Dermis blood vessel endothelial cell (primary cell): Measurements from ENCODE around the gene MED31. TPM values are rescaled to one million over a fixed set of nuclear protein-coding genes. Genes with fewer than 3 reads are reported as not detected.
"Not testable (repeated sequence)": the region's sequence is repeated elsewhere in the genome, so short reads cannot be mapped to it uniquely, and the experiment has no call there.

Experiments used
- DNase-seq: peaks from one replicate; pipeline ENCODE4 v3.0.0; 2010
- total RNA-seq: library from RNA; depleted of rRNA; stranded (reverse); fragments of >200 nt; gene quantifications from 2 replicates; pipeline ENCODE4 v1.2.3, GENCODE V29; 2014

The MED31 gene
- total RNA-seq, 1 donor from 2014 or later: 7.0 TPM

DNA sequence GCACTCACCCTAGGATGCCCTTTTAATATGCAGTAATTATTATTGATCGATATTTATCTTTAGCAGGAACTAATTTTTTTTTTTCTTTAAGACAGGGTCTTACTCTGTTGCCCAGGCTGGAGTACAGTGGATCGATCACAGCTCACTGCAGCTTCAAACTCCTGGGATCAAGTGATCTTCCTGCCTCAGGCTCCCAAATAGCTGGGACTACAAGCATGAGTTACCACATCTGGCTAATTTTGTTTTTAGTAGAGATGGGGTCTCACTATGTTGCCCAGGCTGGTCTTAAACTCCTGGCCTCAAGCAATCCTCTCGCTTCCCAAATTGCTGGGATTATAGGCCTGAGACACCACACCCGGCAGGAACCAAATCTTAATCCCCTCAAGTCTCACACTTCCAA, 40.2 kb downstream of the MED31 start:
- DNase-seq: no peak

DNA sequence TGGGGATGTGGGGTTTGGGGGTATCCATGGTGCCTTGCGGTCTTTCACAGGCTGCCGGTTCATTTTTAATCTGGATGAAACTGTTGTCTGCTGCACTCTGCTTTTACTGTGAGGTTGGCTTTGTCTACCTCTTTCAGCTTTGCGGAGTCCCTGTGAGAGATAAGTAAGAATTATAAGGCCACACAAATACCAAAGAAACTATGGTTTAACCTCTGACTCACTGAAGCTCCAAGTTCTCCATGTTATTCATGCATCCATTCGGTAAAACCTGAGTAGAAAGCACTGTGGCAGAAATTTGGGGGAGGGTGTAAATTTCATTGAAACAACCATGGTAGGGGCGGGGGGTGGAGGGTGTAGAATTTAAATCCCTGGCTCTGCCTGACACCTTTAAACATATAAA, 41.4 kb downstream of the MED31 start:
- DNase-seq: no peak

DNA sequence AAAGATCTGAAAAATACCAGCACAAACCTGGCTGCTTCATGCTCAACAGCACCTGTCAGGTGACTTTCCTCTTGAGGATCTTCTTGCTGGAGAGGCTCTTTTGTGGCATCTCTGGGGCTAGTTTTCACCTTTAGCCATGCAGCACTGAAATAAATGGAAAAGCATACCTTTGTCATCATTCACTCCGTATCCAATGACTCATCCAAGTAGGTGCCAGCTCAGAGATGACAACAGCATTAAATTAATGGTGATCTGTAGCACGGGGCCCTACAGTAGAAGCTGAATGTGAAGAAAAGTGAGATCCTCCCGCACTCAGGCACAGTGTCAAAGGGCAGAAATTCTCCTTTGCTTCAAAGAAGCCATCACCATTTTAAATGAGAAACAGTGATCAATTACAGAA, 43.1 kb downstream of the MED31 start:
- no peak for DNase-seq

DNA sequence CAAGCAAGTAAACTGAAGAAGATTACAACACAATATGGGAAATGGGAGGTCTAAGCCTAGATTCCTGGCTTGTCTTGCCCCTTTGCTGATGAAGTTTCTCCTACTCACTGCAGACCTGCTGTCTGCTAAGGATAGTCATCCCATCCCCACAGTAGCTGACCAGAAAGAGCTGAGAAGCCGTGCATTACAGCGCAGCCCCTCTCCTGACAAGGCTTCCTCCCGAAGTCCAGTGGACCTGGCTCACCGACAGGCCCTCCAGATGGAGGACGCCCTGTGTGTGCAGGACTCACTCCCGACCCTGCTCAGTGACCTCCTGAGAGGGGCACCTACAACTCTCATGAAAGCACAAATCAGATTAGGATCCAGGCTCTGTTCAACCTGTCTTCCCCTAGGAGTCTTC, 46.3 kb downstream of the MED31 start:
- DNase-seq: no peak

DNA sequence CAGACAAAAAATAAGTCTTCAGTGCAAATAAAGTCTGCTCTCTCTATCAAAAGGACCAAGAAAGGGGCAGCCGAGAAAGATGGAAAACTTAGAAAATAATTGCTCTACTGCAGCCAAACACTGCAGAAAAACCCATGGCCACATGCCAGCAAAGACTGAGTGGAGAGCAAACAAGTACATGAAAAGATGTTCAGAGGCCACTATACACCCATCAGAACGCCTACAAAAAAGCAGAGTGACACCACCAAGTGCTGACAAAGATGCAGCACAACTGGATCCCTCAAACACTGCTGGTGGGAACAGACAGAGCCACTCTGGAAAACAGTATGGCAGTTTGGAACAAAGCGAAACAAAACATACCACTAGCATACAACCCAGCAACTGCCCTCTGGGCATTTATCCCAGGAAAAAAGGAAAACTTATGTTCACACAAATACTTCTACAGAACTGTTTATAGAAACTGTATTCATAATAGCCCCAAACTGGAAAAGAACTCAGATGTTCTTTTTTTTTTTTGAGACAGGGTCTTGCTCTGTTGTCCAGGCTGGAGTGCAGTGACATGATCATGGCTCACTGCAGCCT, 47.6 kb downstream of the MED31 start:
- DNase-seq: no peak

DNA sequence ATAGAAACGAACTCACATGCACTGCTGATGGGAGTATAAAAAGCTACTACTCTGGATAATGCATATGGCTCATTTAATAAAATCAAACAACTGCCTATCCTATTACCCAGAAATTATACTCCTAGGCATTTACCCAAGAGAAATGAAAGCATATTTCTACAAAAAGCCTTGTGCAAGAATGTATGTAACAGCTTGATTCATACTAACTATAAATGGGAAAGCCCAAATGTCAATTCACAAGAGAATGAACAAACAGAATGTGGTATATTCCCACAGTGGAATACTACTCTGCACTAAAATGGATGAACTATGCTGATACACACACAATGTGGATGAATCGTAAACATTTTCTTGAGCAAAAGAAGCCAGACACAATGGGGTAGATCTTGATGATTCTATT, 49.3 kb downstream of the MED31 start:
- no peak for DNase-seq

DNA sequence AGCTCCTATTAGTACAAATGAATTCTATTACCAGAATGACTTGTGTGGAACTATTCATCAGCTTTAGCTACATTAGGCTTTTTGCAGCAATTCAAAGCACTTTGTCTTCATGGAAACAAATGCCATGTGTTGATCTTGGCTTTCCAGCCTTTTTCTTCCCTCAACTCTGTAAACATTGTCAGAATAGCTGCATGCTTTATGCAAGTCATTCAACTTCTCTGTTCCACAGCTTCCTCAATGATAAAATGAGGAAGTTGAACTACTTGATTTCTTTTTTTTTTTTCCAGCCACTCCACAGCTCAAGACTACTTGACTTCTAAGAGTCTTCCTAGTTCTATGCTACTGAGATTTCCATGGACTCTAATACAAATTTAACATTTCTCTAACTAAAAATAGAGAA, 52.0 kb downstream of the MED31 start:
- peak; percentile 61 for DNase-seq

DNA sequence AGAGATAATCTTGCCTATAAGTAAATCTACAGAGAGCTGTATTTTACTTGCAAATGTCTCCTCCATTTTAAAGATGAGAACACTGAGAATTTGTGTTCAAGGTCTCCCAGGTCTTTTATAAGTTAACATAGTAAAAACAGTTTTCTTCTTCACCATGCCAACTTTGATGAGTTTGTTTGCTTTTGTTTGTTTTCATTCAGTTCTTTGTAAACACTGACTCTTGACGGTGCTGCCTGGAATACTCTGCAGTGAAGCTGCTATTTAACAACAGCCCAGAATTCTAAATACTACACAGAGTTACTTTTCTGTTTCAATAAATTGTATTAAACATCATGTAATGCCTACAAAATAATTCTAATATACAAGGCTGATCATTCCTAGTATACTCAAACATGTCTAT, 53.7 kb downstream of the MED31 start:
- DNase-seq: no peak

DNA sequence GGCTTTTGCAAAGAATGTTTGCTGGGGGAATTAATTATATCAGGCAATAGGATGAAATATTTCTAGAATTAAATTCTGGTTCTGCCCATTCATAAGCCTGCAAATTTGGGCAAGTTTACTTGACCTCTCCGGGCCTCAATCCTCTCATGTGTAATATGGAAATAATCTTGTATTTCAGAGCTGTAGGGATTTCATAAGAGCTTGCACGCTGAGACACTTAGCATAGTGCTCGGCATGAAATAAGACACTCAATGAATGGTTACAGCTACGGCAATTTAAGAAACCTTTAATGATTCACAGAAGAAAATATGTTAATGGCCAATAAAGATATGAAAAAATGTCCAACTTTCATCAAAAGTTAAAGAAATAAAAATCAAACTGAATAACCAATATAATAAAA, 54.5 kb downstream of the MED31 start:
- DNase-seq: no peak

DNA sequence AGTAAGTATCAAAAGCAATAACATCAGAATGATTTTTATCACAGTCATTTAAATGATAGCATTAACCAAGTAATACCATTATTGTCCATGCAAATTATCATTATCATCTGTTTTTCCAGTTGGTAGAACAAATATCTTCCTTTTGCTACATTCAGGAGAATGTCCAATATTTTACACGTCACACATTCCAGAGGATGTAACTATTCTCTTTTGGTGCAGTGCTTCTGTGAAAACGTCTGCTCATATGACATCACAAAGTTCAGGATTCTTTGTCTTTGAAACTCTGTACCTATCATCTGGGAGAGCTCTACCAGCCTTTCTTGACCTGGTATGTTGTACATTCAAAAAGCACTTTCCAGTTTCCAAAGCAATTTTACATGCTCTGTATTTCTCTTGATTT, 54.9 kb downstream of the MED31 start:
- DNase-seq: no peak

DNA sequence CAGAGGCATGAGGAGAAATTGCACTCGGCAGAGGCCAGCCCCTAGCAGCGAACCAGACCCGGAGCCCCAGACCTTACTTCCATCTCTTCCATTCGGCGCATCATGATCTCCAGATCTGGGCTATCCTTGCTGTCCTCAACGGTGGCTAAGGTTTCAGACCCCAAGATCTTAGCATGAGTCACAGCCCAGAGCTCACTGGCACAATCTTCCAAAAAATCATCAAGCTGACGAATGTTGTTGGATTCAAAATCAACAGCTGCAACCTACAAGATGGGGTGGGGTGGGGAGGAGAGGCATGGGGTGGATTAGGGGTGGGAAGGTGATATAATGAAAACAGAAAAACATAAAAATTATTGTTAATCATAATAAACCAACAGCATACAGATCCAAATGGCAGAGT, 55.3 kb downstream of the MED31 start:
- DNase-seq: no peak

DNA sequence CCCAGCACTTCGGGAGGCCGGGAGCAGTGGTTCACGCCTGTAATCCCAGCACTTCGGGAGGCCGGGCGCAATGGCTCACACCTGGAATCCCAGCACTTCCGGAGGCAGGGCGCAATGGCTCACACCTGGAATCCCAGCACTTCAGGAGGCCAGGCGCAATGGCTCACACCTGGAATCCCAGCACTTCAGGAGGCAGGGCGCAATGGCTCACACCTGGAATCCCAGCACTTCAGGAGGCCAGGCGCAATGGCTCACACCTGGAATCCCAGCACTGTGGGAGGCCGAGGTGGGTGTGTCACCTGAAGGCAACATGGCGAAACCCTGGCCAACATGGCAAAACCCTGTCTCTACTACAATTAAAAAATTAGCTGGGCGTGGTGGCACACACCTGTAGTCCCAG, 58.0 kb downstream of the MED31 start:
- DNase-seq: not testable (repeated sequence)

Other genes starting within 250 kb of the MED31 start
- gene AIPL1, start 216.5 kb downstream of the MED31 start, total RNA-seq: not detected in 2 replicates
- gene PIMREG, start 207.2 kb downstream of the MED31 start, total RNA-seq: 7.8 and 62.4 TPM in 2 replicates
- gene PITPNM3, start 95.0 kb downstream of the MED31 start, total RNA-seq: 0.23 and 0.34 TPM in 2 replicates
- gene KIAA0753, start 10.9 kb downstream of the MED31 start, total RNA-seq: 8.9 and 11.7 TPM in 2 replicates
- 56.7 and 166 TPM in 2 replicates for gene TXNDC17, start 10.5 kb downstream of the MED31 start, total RNA-seq
- gene C17orf100, start 157 bp upstream of the MED31 start, total RNA-seq: 0.42 and 0.85 TPM in 2 replicates
- gene SLC13A5, start 61.8 kb upstream of the MED31 start, total RNA-seq: not detected in 2 replicates
- 9.8 and 13.3 TPM in 2 replicates for gene XAF1, start 104.4 kb upstream of the MED31 start, total RNA-seq
- gene FBXO39, start 124.6 kb upstream of the MED31 start, total RNA-seq: 3.7 and 4.3 TPM in 2 replicates
- not detected in 2 replicates for gene TEKT1, start 180.1 kb upstream of the MED31 start, total RNA-seq